HG03064 (cell line): Measurements from ENCODE around the gene PIK3R3.
"Not testable (repeated sequence)": the region's sequence is repeated elsewhere in the genome, so short reads cannot be mapped to it uniquely, and the experiment has no call there.

ENCODE experiments used
- ATAC-seq: cut with Tn5 transposase; IDR thresholded peaks from one replicate; pipeline ENCODE4 v1.9.1; 2021; ENCODE audit warnings: low read depth; ENCODE audit not compliant: unreplicated experiment

The PIK3R3 gene

GRCh38 chr1:46113948-46114347 lies 18.5 kb downstream of the PIK3R3 start:
- ATAC-seq = no peak

DNA sequence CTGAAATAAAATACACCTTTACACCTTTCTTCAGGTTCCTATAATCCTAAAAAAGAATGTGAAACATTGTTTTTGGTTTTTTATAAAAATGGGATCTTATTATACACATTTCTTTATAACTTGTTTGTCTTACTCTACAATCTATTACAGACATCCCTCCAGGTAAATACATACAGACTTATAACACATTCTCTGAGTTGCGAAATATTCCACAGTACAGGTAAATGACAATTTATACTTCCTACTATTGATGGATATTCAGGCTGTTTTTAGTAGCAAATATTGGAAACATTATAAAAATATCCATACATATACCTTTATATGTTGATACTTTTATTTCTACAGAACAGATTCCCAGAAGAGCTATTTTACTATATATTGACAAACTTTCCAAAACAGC lies 20.3 kb downstream of the PIK3R3 start:
- no peak for ATAC-seq

DNA sequence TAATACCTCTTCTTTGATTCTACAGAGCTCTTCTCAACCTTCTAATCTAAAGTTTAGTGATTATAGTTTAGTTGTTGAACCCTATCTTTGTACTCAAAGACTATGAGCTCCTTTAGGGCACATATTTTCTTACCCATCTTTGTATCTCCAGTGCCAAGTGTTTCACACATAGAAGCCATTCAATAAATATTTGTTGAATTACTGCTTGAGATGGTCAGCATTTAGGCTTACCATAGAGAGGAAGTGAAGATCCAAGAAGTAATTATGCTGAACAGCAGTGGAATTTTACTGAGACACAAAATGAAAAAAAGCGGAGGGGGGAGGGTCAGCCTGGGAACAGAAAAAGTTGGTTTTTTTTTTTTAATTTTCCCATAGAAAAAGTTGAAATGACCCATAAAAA lies 21.9 kb downstream of the PIK3R3 start:
- ATAC-seq = no peak

GRCh38 chr1:46102769-46103476 lies 29.5 kb downstream of the PIK3R3 start:
- ATAC-seq = no peak

DNA sequence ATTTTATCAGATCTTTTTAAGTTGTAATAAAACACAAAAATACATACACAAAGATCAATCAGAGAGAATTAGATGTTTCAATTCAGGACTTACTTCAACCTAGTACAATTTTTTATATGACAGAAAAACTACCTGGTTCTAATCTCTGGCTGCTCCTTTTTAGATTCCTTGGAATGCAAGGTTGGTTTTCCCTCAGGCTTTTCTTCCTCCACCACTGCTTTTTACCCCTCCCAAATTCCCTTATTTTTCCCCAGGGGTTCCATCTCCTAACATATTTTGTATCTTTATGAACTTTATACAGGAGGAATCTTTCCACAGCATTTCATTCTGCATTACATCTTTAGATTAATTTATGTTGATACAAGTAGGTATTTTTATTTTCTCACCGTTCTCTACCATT lies 33.2 kb downstream of the PIK3R3 start:
- ATAC-seq = no peak

GRCh38 chr1:46098027-46098712 lies 34.3 kb downstream of the PIK3R3 start:
- no peak for ATAC-seq

DNA sequence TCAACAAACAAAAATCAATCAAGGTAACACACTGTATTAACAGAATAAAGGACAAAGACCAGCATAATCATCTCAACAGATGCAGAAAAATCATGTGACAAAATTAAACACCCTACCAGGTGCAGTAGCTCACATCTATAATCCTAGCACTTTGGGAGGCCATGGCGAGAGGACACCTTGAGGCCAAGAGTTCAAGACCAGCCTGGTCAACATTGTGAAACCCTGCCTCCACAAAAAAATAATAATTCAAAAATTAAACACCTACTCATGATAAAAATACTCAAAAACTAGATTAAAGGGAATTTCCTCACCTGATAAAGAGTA lies 35.3 kb downstream of the PIK3R3 start:
- ATAC-seq = no peak

DNA sequence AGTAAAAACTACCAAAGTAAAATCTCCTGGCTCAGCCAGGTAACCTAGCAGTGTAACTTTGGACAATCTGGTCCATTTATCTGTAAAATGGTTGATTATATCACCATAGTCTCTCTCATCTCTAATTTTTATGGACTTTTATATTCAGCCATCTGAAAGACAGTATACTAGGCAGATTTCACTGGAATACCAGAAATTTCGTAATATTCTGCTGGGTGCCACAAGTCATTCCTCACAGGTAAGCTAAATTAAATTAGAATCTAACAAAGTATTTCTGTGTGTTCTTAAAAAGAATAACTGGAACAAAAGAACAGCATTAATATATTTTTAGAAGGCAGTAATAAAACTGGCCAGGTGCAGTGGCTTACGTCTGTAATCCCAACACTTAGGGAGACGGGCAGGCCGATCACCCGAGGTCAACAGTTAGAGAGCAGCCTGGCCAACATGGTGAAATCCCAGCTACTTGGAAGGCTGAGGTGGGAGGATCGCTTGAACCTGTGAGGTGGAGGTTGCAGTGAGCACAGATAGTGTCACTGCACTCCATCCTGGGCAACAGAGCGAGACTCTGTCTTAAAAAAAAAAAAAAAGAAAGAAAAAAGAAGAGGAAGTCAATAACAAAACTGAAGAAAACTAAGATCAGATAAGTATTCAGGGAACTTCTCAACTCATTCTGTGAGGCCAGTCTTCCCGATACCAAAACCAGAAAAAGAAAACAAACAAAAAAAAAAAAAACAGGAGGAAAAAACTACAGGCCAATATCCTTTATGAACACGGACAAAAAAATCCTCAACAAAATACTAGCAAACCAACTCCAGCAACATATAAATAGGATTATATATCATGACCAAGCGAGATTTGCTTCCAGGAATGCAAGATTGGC lies 35.9 kb downstream of the PIK3R3 start:
- ATAC-seq = no peak

DNA sequence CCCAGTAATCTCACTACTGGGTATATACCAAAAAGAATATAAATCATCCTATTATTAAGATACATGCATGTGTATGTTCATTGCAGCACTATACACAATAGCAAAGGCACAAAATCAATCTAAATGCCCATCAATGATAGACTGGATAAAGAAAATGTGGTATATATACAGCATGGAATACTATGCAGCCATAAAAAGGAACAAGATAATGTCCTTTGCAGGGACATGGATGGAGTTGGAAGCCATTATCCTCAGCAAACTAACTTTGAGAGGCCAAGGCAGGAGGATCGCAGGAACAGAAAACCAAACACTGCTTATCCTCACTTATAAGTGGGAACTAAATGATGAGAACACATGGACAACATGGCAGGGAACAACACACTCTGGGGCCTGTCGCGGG lies 37.3 kb downstream of the PIK3R3 start:
- not testable (repeated sequence) for ATAC-seq

GRCh38 chr1:46094471-46095005 lies 37.9 kb downstream of the PIK3R3 start:
- no peak for ATAC-seq

- not testable (repeated sequence) for ATAC-seq
These were observed 38.6 kb downstream of the PIK3R3 start for GRCh38 chr1:46093832-46094231.

GRCh38 chr1:46087891-46088290 lies 44.5 kb downstream of the PIK3R3 start:
- no peak for ATAC-seq

DNA sequence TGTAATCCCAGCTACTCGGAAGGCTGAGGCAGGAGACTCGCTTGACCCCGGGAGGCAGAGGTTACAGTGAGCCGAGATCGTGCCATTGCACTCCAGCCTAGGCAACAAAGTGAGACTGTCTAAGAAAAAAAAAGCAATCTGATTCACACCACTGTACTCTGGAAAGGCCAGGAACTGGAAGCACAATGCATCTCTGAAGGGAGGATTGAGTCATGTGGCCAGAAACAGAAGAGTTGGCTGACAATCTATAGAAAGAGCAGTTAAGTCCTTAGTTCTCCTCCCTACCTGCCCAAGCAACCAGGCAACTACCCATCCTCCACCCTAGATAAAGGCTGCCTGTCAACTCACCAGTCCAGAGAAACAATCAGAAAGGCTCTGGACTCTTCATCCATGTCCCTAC lies 45.9 kb downstream of the PIK3R3 start:
- ATAC-seq = no peak

GRCh38 chr1:46084553-46085451 lies 47.6 kb downstream of the PIK3R3 start:
- no peak for ATAC-seq

GRCh38 chr1:46083579-46083978 lies 48.9 kb downstream of the PIK3R3 start:
- no peak for ATAC-seq

- no peak for ATAC-seq
These were observed 50.8 kb downstream of the PIK3R3 start for GRCh38 chr1:46081619-46082018.

DNA sequence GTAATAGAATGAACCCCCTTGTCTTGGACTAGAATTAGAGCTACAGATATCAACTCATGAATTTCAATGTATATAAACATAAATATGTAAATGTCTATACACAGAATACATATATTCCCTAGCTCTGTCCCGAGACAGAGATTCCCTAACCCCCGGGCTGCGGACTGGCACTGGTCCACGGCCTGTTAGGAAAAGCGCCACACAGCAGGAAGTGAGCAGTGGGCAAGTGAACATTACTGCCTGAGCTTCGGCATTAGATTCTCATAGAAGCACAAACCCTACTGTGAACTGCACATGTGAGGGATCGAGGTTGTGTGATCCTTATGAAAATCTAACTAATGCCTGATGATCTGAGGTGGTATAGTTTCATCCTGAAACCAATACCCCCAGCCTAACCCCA lies 51.2 kb downstream of the PIK3R3 start:
- no peak for ATAC-seq

DNA sequence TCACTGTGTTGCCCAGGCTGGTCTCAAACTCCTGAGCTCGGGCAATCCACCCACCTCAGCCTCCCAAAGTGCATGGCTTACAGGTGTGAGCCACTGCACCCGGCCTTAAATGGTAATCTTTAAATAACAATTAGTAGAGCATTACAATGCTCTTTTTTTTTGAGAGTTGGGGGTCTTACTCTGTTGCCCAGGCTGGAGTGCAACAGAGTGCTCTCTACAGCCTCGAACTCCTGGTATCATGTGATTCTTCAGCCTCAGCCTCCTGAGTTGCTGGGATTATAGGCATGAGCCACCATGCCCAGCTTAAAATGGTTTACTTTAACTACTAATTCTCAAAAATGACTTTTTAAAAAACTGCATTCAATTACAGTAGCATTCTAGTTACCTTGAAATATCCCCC lies 52.2 kb downstream of the PIK3R3 start:
- no peak for ATAC-seq

GRCh38 chr1:46077644-46078043 lies 54.8 kb downstream of the PIK3R3 start:
- no peak for ATAC-seq

- no peak for ATAC-seq
These were observed 56.1 kb downstream of the PIK3R3 start for GRCh38 chr1:46076343-46076742.
